Upper lobe of left lung (tissue), 6 donors: Measurements from ENCODE around the gene GUCD1. TPM values are rescaled to one million over a fixed set of nuclear protein-coding genes. Genes with fewer than 3 reads are reported as not detected.

Experiments
- ATAC-seq, 2 donors: fragments of 200-7000 bp; cut with Tn5 transposase; one replicate each; pipeline ENCODE4 v1.9.1; 2022; ENCODE audit warnings: mild to moderate bottlenecking in 2 of 2, moderate library complexity in 2 of 2; ENCODE audit not compliant: low FRiP score in 2 of 2
- DNase-seq, 2 donors: peaks; one replicate each; pipeline ENCODE4 v3.0.0-alpha.2; 2019 to 2020
- H3K27ac ChIP-seq, 4 donors: fragments of 200-600 bp; sonication (generic); one replicate each; pipeline ENCODE4 v1.5.1; 2016 to 2019
- H3K27me3 ChIP-seq, 4 donors: fragments of 200-600 bp; sonication (generic); one replicate each; pipeline ENCODE4 v1.5.1; 2017 to 2019
- H3K36me3 ChIP-seq, 4 donors: fragments of 200-600 bp; sonication (generic); one replicate each; pipeline ENCODE4 v1.5.1; 2016 to 2019
- H3K4me1 ChIP-seq, 4 donors: fragments of 200-600 bp; sonication (generic); one replicate each; pipeline ENCODE4 v1.5.1; 2018 to 2019
- H3K4me3 ChIP-seq, 4 donors: fragments of 200-600 bp; sonication (generic); one replicate each; pipeline ENCODE4 v1.5.1; 2017 to 2019; ENCODE audit warnings: mild to moderate bottlenecking in 2 of 4, moderate library complexity in 1 of 4
- H3K9me3 ChIP-seq, 4 donors: fragments of 200-600 bp; sonication (generic); one replicate each; pipeline ENCODE4 v1.5.1; 2018 to 2019
- CTCF ChIP-seq, 6 experiments: fragments of 450-650 bp in 4 of 6; fragments of 200-600 bp in 2 of 6; sonication (generic) in 2 of 6; IDR thresholded peaks; one replicate each; pipeline ENCODE4 v1.5.1; 2016 to 2019; ENCODE audit warnings: antibody characterized with exemption in 6 of 6
- EP300 ChIP-seq, 4 donors: sonication (generic); formaldehyde crosslinking; IDR thresholded peaks; one replicate each; pipeline ENCODE4 v1.5.1; 2017; ENCODE audit warnings: antibody characterized with exemption in 4 of 4, control low read depth in 2 of 4
- POLR2A ChIP-seq, 4 donors: fragments of 450-650 bp; IDR thresholded peaks; one replicate each; pipeline ENCODE4 v1.5.1; 2016 to 2017; ENCODE audit warnings: antibody characterized with exemption in 4 of 4, mild to moderate bottlenecking in 2 of 4
- POLR2AphosphoS5 ChIP-seq, 2 donors: sonication (generic); formaldehyde crosslinking; IDR thresholded peaks; one replicate each; pipeline ENCODE4 v1.5.1; 2017; ENCODE audit warnings: antibody characterized with exemption in 2 of 2
- WGBS, 2 donors: methylation state at CpG; one replicate each; pipeline ENCODE4 v1.1.5; 2017 to 2018; 5-methylcytosine and 5-hydroxymethylcytosine counted together
- total RNA-seq, 6 donors: library from RNA; depleted of rRNA in 4 of 6; stranded (reverse); fragments of >200 nt in 4 of 6; gene quantifications; one replicate each; pipeline versions ENCODE4 v1.1.0 to v1.2.1, GENCODE V29; 2016 to 2021
- donor health status: DM: no; HTN: no; CAD: no; lungs with moderate emphysema.
- donor health status: DM: no; HTN: yes; CAD: no; lungs with severe emphysema.

Gene GUCD1
- total RNA-seq, 6 donors from 2014 or later = 77.5 to 231 (median 160) TPM

DNA sequence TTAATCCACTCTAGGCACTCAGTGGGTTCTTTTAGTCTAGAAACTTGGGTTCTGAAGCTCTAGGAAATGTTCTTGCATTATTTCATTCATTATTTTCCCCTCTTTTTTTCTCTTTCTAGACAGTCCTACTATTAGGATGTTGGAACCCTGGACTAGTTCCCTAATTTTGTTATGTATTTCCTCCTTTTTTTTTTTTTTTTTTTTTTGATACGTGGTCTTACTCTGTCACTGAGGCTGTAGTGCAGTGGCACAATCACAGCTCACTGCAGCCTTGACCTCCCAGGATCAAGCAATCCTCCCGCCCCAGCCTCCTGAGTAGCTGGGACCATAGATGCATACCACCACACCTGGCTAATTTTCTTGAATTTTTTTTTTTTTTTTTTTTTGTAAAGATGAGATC is 50.4 kb downstream of the GUCD1 start:
- H3K4me3 ChIP-seq = no peak overlapping the region
- peaks cover 30 to 40% (median 34%) of the 10 kb centered on the region in 4 donors for H3K4me1 ChIP-seq
- ATAC-seq (no peak), DNase-seq (no peak)
- H3K27ac ChIP-seq = peak overlapping the region in 1 of 4 donors; percentile 47
- 82 to 100% methylated on average over 2 of the region's 2 CpGs for WGBS, 2 donors
- TF ChIP-seq EP300 (IDR thresholded peaks at IDR 0.05) (no peak), CTCF (IDR thresholded peaks at IDR 0.05) (no peak), POLR2A (IDR thresholded peaks at IDR 0.05) (no peak)
- no peaks in the 10 kb centered on the region for H3K27me3 ChIP-seq
- no peaks in the 10 kb centered on the region for H3K9me3 ChIP-seq
- H3K36me3 ChIP-seq = no peaks in the 10 kb centered on the region

DNA sequence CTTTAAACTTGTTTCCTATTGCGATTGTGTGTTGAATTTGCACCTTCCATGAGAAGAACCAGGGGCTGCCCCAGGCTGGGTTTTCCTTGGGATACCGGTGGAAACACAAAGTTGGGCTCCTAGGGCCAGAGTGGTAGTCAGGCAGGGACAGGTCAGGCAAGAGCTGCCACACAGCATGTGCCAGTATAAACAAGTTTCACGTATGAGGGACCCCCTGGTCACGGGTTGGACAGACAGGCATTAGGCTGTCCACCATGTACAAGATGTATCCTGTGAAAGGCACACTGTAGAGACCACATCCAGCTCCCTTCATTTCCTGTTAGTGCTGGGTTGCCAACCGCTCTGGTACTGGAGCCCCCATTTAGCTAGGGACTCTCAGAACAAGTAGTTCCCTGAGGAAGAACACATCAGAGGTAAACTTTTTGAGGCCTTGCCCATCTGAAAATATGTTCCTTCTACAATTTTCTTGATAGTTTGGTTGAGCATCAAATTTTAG is 51.0 kb downstream of the GUCD1 start:
- H3K4me3 ChIP-seq = no peak overlapping the region
- H3K27ac ChIP-seq = peak overlapping the region in 2 of 4 donors; percentile 13 to 47
- H3K36me3 ChIP-seq = no peaks in the 10 kb centered on the region
- peaks cover 30 to 40% (median 33%) of the 10 kb centered on the region in 4 donors for H3K4me1 ChIP-seq
- 61 to 68% methylated on average over 4 to 5 of the region's 5 CpGs for WGBS, 2 donors
- no peaks in the 10 kb centered on the region for H3K9me3 ChIP-seq
- DNase-seq (no peak), ATAC-seq (no peak)
- no peak for TF ChIP-seq EP300 (IDR thresholded peaks at IDR 0.05)
- no peak for TF ChIP-seq POLR2A (IDR thresholded peaks at IDR 0.05)
- TF ChIP-seq CTCF (IDR thresholded peaks at IDR 0.05) = no peak
- TF ChIP-seq POLR2AphosphoS5 (IDR thresholded peaks at IDR 0.05) = no peak
- H3K27me3 ChIP-seq = no peaks in the 10 kb centered on the region

GRCh38 chr22:24503137-24503842 is 51.6 kb downstream of the GUCD1 start:
- Histone ChIP-seq H3K4me1 (peaks cover 29 to 40% (median 31%) of the 10 kb centered on the region in 4 donors), H3K9me3 (no peaks in the 10 kb centered on the region), H3K4me3 (no peak overlapping the region), H3K27ac (peak overlapping the region in 2 of 4 donors; percentile 13 to 47), H3K27me3 (no peaks in the 10 kb centered on the region), H3K36me3 (no peaks in the 10 kb centered on the region)
- 69 to 76% methylated on average over 7 of the region's 7 CpGs for WGBS, 2 donors
- TF ChIP-seq EP300 (IDR thresholded peaks at IDR 0.05) (no peak), POLR2AphosphoS5 (IDR thresholded peaks at IDR 0.05) (no peak), CTCF (IDR thresholded peaks at IDR 0.05) (peak; percentile 39 to 66 (median 52)), POLR2A (IDR thresholded peaks at IDR 0.05) (no peak)
- ATAC-seq (peak in 1 of 2 donors; percentile 70), DNase-seq (peak in 1 of 2 donors; percentile 70)

GRCh38 chr22:24502541-24502940 is 52.4 kb downstream of the GUCD1 start:
- WGBS, 2 donors = 71 to 89% methylated on average over 1 of the region's 1 CpG
- ATAC-seq (no peak), DNase-seq (no peak)
- H3K27me3 ChIP-seq = no peaks in the 10 kb centered on the region
- no peak overlapping the region for H3K27ac ChIP-seq
- H3K9me3 ChIP-seq = no peaks in the 10 kb centered on the region
- H3K36me3 ChIP-seq = no peaks in the 10 kb centered on the region
- no peak overlapping the region for H3K4me3 ChIP-seq
- peaks cover 22 to 34% (median 27%) of the 10 kb centered on the region in 4 donors for H3K4me1 ChIP-seq
- TF ChIP-seq CTCF (IDR thresholded peaks at IDR 0.05) (no peak), POLR2A (IDR thresholded peaks at IDR 0.05) (no peak), EP300 (IDR thresholded peaks at IDR 0.05) (no peak), POLR2AphosphoS5 (IDR thresholded peaks at IDR 0.05) (no peak)
